ENCODE data around the gene MARCHF4. TPM values are rescaled to one million over a fixed set of nuclear protein-coding genes. Genes with fewer than 3 reads are reported as not detected.

The MARCHF4 gene
- not detected for total RNA-seq
- long read RNA-seq = 0 reads

GRCh38 chr2:216371721-216372702 lies at the start of gene MARCHF4:
TSS of gene MARCHF4 (minus strand) at chr2:216372483. CDS start at chr2:216370260, 2,223 bp downstream.
- peak; percentile 79 for DNase-seq
- intact Hi-C loops (cut with micrococcal nuclease) = no loop called here
- ATAC-seq = peak; percentile 96

- intact Hi-C loops (cut with micrococcal nuclease) = no loop called here
Measured at GRCh38 chr2:216420367-216421101, 48.3 kb upstream of the MARCHF4 start.

GRCh38 chr2:216418981-216419380 lies 46.7 kb upstream of the MARCHF4 start:
- DNase-seq = no peak
- intact Hi-C loops (cut with micrococcal nuclease) = no loop called here
- no peak for ATAC-seq

More at GRCh38 chr2:216420367-216421101, 48.3 kb upstream of the MARCHF4 start:
- no peak for DNase-seq
- ATAC-seq = no peak

- DNase-seq (peak; percentile 65), ATAC-seq (peak; percentile 13)
- intact Hi-C loops (cut with micrococcal nuclease) = no loop called here
Measured at GRCh38 chr2:216416571-216417307, 44.5 kb upstream of the MARCHF4 start.

GRCh38 chr2:216415541-216415940 lies 43.3 kb upstream of the MARCHF4 start:
- ATAC-seq (no peak), DNase-seq (no peak)
- intact Hi-C loops (cut with micrococcal nuclease) = no loop called here

- intact Hi-C loops (cut with micrococcal nuclease) = no loop called here
- no peak for ATAC-seq
- no peak for DNase-seq
Measured at GRCh38 chr2:216414772-216415319, 42.6 kb upstream of the MARCHF4 start.

GRCh38 chr2:216413882-216414281 lies 41.6 kb upstream of the MARCHF4 start:
- intact Hi-C loops (cut with micrococcal nuclease) = no loop called here
- ATAC-seq (no peak), DNase-seq (no peak)

GRCh38 chr2:216412022-216412999 lies 40.0 kb upstream of the MARCHF4 start, which contains the start of gene SMARCAL1:
TSS of gene SMARCAL1 (plus strand) at chr2:216412484. CDS start at chr2:216414705, 2,221 bp downstream.
- intact Hi-C loops (cut with micrococcal nuclease) = no loop called here
- peak; percentile 99 for DNase-seq
- ATAC-seq = peak; percentile 94

- intact Hi-C loops (cut with micrococcal nuclease) = no loop called here
- ATAC-seq (no peak), DNase-seq (no peak)
Measured at GRCh38 chr2:216410550-216410949, 38.3 kb upstream of the MARCHF4 start.

- intact Hi-C loops (cut with micrococcal nuclease) = no loop called here
- DNase-seq = no peak
- ATAC-seq = no peak
Measured at GRCh38 chr2:216408426-216409290, 36.4 kb upstream of the MARCHF4 start.

GRCh38 chr2:216406826-216407225 lies 34.5 kb upstream of the MARCHF4 start:
- DNase-seq (no peak), ATAC-seq (no peak)
- intact Hi-C loops (cut with micrococcal nuclease) = no loop called here

- intact Hi-C loops (cut with micrococcal nuclease) = no loop called here
- ATAC-seq = no peak
- DNase-seq = no peak
Measured at GRCh38 chr2:216405588-216405987, 33.3 kb upstream of the MARCHF4 start.

- intact Hi-C loops (cut with micrococcal nuclease) = no loop called here
- ATAC-seq = peak; percentile 57
- no peak for DNase-seq
Measured at GRCh38 chr2:216404010-216404618, 31.8 kb upstream of the MARCHF4 start.

GRCh38 chr2:216402751-216403150 lies 30.5 kb upstream of the MARCHF4 start:
- intact Hi-C loops (cut with micrococcal nuclease) = no loop called here
- no peak for DNase-seq
- no peak for ATAC-seq

GRCh38 chr2:216399621-216400020 lies 27.3 kb upstream of the MARCHF4 start:
- ATAC-seq (no peak), DNase-seq (no peak)
- intact Hi-C loops (cut with micrococcal nuclease) = no loop called here

- intact Hi-C loops (cut with micrococcal nuclease) = no loop called here
- ATAC-seq = no peak
- no peak for DNase-seq
Measured at GRCh38 chr2:216394881-216395280, 22.6 kb upstream of the MARCHF4 start.
